Activated CD4-positive, alpha-beta T cell treated with anti-CD3 and anti-CD28 coated beads, Interleukin-2, Interleukin-4, amounts not matched to agents 100 ng/mL and 50 ng/mL, durations not matched to agents 16 hours and 8 hours (primary cell): ENCODE measurements around the gene HELB.

Experiments used
- DNase-seq: peaks from one replicate; pipeline ENCODE4 v3.0.0-alpha.2; 2020; ENCODE audit warnings: low spot score

The HELB gene

GRCh38 chr12:66303316-66303804 is 1.1 kb downstream of the HELB start:
- peak; percentile 68 for DNase-seq

GRCh38 chr12:66304296-66304900 is 2.1 kb downstream of the HELB start:
- DNase-seq: peak; percentile 17

GRCh38 chr12:66309606-66310005 is 7.3 kb downstream of the HELB start:
- DNase-seq: no peak

GRCh38 chr12:66312189-66312588 is 9.9 kb downstream of the HELB start:
- DNase-seq: no peak

GRCh38 chr12:66314278-66314677 is 12.0 kb downstream of the HELB start:
- DNase-seq: no peak

GRCh38 chr12:66319266-66319954 is 17.1 kb downstream of the HELB start:
- DNase-seq: no peak

GRCh38 chr12:66320996-66321395 is 18.7 kb downstream of the HELB start:
- no peak for DNase-seq

GRCh38 chr12:66321435-66321834 is 19.1 kb downstream of the HELB start:
- DNase-seq: no peak

GRCh38 chr12:66323017-66323416 is 20.7 kb downstream of the HELB start:
- DNase-seq: no peak

GRCh38 chr12:66329941-66330340 is 27.6 kb downstream of the HELB start:
- DNase-seq: no peak

GRCh38 chr12:66331016-66331415 is 28.7 kb downstream of the HELB start:
- no peak for DNase-seq

- DNase-seq: no peak
Observed at GRCh38 chr12:66331814-66332213, 29.5 kb downstream of the HELB start.

- DNase-seq: no peak
Observed at GRCh38 chr12:66335746-66336145, 33.5 kb downstream of the HELB start.

GRCh38 chr12:66337381-66338010 is 35.2 kb downstream of the HELB start:
- DNase-seq: no peak

GRCh38 chr12:66340131-66340530 is 37.8 kb downstream of the HELB start:
- no peak for DNase-seq

GRCh38 chr12:66341126-66341525 is 38.8 kb downstream of the HELB start:
- DNase-seq: no peak

GRCh38 chr12:66345212-66345611 is 42.9 kb downstream of the HELB start:
- no peak for DNase-seq

GRCh38 chr12:66345956-66346355 is 43.7 kb downstream of the HELB start:
- no peak for DNase-seq

GRCh38 chr12:66351301-66351700 is 49.0 kb downstream of the HELB start:
- no peak for DNase-seq

- no peak for DNase-seq
Observed at GRCh38 chr12:66352197-66352596, 49.9 kb downstream of the HELB start.

GRCh38 chr12:66352899-66353298 is 50.6 kb downstream of the HELB start:
- DNase-seq: no peak

GRCh38 chr12:66354291-66354690 is 52.0 kb downstream of the HELB start:
- DNase-seq: no peak

GRCh38 chr12:66359300-66359699 is 57.0 kb downstream of the HELB start:
- DNase-seq: no peak
